Measurements from ENCODE around the gene FAM20C. TPM values are rescaled to one million over a fixed set of nuclear protein-coding genes. Genes with fewer than 3 reads are reported as not detected.

FAM20C gene
- total and polyA plus RNA-seq, 2 donors (not counting 3 experiments of a cell fraction or from before 2014, with no cell fraction given) = 14.2 to 34.5 TPM

GRCh38 chr7:211033-211714 lies 18.8 kb downstream of the FAM20C start:
- no peak overlapping the region for H3K4me3 ChIP-seq (replicated peaks in 1 of 3; ENCODE audit: insufficient read depth in 1 of 3, low read depth in 1 of 3, low read length in 3 of 3)
- no peaks in the 10 kb centered on the region for H3K36me3 ChIP-seq (ENCODE audit: control insufficient read depth in 2 of 2, extremely low read depth in 1 of 2, insufficient read depth in 2 of 2, low read length in 2 of 2)
- dilution Hi-C loops (cut with MboI; ENCODE audit: extremely low pct_ligation_motif_present, low sequenced_read_pairs) (no loop called here), intact Hi-C loops (cut with micrococcal nuclease) (no loop called here)
- no peak overlapping the region for H2AFZ ChIP-seq (ENCODE audit: low read depth, low read length)
- FAIRE-seq (no peak), DNase-seq (ENCODE audit: low read depth, low spot score) (no peak)
- BruUV-seq (replicated peaks) = no TSS peak
- no peak for TF ChIP-seq CTCF (IDR thresholded peaks at IDR 0.05; ENCODE audit: extremely low read depth in 1 of 2, insufficient read depth in 1 of 2, low read depth in 1 of 2, low read length in 2 of 2)
- H3K9ac ChIP-seq (replicated peaks; ENCODE audit: extremely low read depth, insufficient read depth, low read length) = no peak overlapping the region
- no peaks in the 10 kb centered on the region for H3K4me1 ChIP-seq (ENCODE audit: control insufficient read depth, extremely low read depth, insufficient read depth, low read length)
- H4K20me1 ChIP-seq (replicated peaks; ENCODE audit: control insufficient read depth, extremely low read depth, insufficient read depth, low read length) = no peaks in the 10 kb centered on the region
- ChIA-PET POLR2A (no interaction called here), CTCF (interaction anchor here (1.9 kb wide), 1 partner anchor 147 kb away, joined by 6 read pairs; no protein-coding TSS in a partner anchor)
- peaks cover 10% of the 10 kb centered on the region for H3K79me2 ChIP-seq (ENCODE audit: control insufficient read depth, insufficient read depth, low read length)
- H3K27me3 ChIP-seq (ENCODE audit: control insufficient read depth in 2 of 2, insufficient read depth in 2 of 2, low read length in 2 of 2) = no peaks in the 10 kb centered on the region
- H3K4me2 ChIP-seq (ENCODE audit: insufficient read depth, low read length) = no peak overlapping the region
- H3K27ac ChIP-seq (ENCODE audit: insufficient read depth, low read depth, low read length) = no peak overlapping the region
- no peaks in the 10 kb centered on the region for H3K9me3 ChIP-seq (replicated peaks; ENCODE audit: control insufficient read depth, insufficient read depth, low read length)
- H3K9me1 ChIP-seq (replicated peaks; ENCODE audit: control insufficient read depth, extremely low read depth, insufficient read depth, low read length) = no peaks in the 10 kb centered on the region

GRCh38 chr7:211715-212058 lies 19.3 kb downstream of the FAM20C start:
- H3K27me3 ChIP-seq (ENCODE audit: control insufficient read depth in 2 of 2, insufficient read depth in 2 of 2, low read length in 2 of 2) = no peaks in the 10 kb centered on the region
- no peaks in the 10 kb centered on the region for H4K20me1 ChIP-seq (replicated peaks; ENCODE audit: control insufficient read depth, extremely low read depth, insufficient read depth, low read length)
- no peaks in the 10 kb centered on the region for H3K36me3 ChIP-seq (ENCODE audit: control insufficient read depth in 2 of 2, extremely low read depth in 1 of 2, insufficient read depth in 2 of 2, low read length in 2 of 2)
- no peaks in the 10 kb centered on the region for H3K9me3 ChIP-seq (replicated peaks; ENCODE audit: control insufficient read depth, insufficient read depth, low read length)
- FAIRE-seq (no peak), DNase-seq (ENCODE audit: low read depth, low spot score) (no peak)
- H3K79me2 ChIP-seq (ENCODE audit: control insufficient read depth, insufficient read depth, low read length) = peaks cover 10% of the 10 kb centered on the region
- no peak overlapping the region for H3K4me3 ChIP-seq (replicated peaks in 1 of 3; ENCODE audit: insufficient read depth in 1 of 3, low read depth in 1 of 3, low read length in 3 of 3)
- intact Hi-C loops (cut with micrococcal nuclease) (no loop called here), dilution Hi-C loops (cut with MboI; ENCODE audit: extremely low pct_ligation_motif_present, low sequenced_read_pairs) (no loop called here)
- no peaks in the 10 kb centered on the region for H3K9me1 ChIP-seq (replicated peaks; ENCODE audit: control insufficient read depth, extremely low read depth, insufficient read depth, low read length)
- H2AFZ ChIP-seq (ENCODE audit: low read depth, low read length) = no peak overlapping the region
- TF ChIP-seq GATA2 (IDR thresholded peaks at IDR 0.05; ENCODE audit: insufficient read depth, insufficient read length, low read depth, low read length) = no peak
- no peak overlapping the region for H3K9ac ChIP-seq (replicated peaks; ENCODE audit: extremely low read depth, insufficient read depth, low read length)
- no peak overlapping the region for H3K4me2 ChIP-seq (ENCODE audit: insufficient read depth, low read length)
- ChIA-PET POLR2A (no interaction called here), CTCF (no interaction called here)
- H3K4me1 ChIP-seq (ENCODE audit: control insufficient read depth, extremely low read depth, insufficient read depth, low read length) = no peaks in the 10 kb centered on the region
- no TSS peak for BruUV-seq (replicated peaks)
- no peak overlapping the region for H3K27ac ChIP-seq (ENCODE audit: insufficient read depth, low read depth, low read length)
